ENCODE results near the gene CUL3. TPM values are rescaled to one million over a fixed set of nuclear protein-coding genes. Genes with fewer than 3 reads are reported as not detected.

CUL3 gene
- total RNA-seq, 1 donor from 2014 or later, result 196 TPM

DNA sequence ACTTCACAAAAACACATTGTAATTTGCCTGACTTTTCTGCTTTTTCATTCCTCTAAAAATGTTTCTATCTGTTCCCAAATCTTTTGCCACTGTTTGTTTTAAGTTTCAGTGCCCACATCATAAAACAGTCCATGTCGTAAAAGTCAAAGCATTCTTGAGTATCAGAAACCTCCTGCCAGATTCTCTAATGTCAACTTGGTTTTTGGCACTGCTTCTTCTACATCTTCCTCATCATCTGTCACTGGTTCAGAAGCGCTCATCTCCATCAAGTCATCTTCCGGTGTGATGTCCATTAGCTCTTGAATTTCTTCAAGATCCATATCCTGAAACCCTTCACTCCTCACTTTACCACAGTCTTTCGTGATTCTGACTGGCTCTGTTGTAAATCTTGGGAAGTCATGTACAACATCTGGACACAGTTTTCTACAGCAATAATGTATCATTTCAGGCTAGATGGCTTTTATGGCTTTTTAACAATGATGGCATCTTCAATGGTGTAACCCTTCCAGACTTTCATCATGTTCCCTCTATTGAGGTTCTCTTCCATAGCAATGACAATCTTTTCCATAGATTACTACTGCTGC, 19.6 kb downstream of the CUL3 start:
- Mint-ChIP-seq H3K27me3 (ENCODE audit: insufficient read depth, low read depth) (no peaks in the 10 kb centered on the region), H3K4me1 (peaks cover 3% of the 10 kb centered on the region), H3K9me3 (peaks cover 64% of the 10 kb centered on the region), H3K36me3 (peaks cover 52% of the 10 kb centered on the region), H3K4me3 (no peak overlapping the region), H3K27ac (no peak overlapping the region)
- Histone ChIP-seq H3K9me3 (ENCODE audit: low read depth) (no peaks in the 10 kb centered on the region), H4K20me1 (ENCODE audit: low read depth) (peaks cover 79% of the 10 kb centered on the region), H3K4me3 (no peak overlapping the region), H3K27me3 (no peaks in the 10 kb centered on the region), H2AFZ (replicated peaks) (no peak overlapping the region), H3K4me1 (peaks cover 7% of the 10 kb centered on the region), H3K27ac (no peak overlapping the region), H3K4me2 (no peak overlapping the region), H3F3A (ENCODE audit: low read depth) (no peaks in the 10 kb centered on the region), H3K36me3 (no peaks in the 10 kb centered on the region), H3K9ac (no peak overlapping the region), H3K79me2 (ENCODE audit: low read depth) (peaks cover 100% of the 10 kb centered on the region)
- TF ChIP-seq, protein P1, sequence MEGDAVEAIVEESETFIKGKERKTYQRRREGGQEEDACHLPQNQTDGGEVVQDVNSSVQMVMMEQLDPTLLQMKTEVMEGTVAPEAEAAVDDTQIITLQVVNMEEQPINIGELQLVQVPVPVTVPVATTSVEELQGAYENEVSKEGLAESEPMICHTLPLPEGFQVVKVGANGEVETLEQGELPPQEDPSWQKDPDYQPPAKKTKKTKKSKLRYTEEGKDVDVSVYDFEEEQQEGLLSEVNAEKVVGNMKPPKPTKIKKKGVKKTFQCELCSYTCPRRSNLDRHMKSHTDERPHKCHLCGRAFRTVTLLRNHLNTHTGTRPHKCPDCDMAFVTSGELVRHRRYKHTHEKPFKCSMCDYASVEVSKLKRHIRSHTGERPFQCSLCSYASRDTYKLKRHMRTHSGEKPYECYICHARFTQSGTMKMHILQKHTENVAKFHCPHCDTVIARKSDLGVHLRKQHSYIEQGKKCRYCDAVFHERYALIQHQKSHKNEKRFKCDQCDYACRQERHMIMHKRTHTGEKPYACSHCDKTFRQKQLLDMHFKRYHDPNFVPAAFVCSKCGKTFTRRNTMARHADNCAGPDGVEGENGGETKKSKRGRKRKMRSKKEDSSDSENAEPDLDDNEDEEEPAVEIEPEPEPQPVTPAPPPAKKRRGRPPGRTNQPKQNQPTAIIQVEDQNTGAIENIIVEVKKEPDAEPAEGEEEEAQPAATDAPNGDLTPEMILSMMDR (IDR thresholded peaks at IDR 0.05), result no peak
- no peak for TF ChIP-seq EZH2phosphoT487 (IDR thresholded peaks at IDR 0.05)
- TF ChIP-seq EZH2 (IDR thresholded peaks at IDR 0.05), result no peak
- DNase-seq (ENCODE audit: low spot score), result no peak

DNA sequence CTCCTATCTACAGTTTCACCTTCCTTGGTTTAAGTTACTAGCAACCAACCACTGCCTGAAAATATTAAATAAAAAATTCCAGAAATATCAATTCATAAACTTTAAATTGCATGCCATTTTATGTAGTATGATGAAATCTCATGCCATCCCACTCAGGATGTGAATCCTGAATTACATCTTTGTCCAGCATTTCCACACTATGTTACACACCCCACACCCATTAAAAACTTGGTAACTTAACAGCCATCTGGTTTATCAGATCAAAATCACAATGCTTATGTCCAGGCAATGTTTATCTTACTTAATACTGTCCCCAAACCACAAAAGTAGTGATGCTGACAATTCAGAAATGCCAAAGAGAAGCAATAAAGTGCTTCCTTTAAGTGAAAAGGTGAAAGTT, 21.6 kb downstream of the CUL3 start:
- no peak overlapping the region for H3K9ac ChIP-seq
- H3K79me2 ChIP-seq (ENCODE audit: low read depth), result peaks cover 100% of the 10 kb centered on the region
- H3K4me3 ChIP-seq, result no peak overlapping the region
- Mint-ChIP-seq H3K27ac (no peak overlapping the region), H3K36me3 (peaks cover 41% of the 10 kb centered on the region), H3K4me3 (no peak overlapping the region), H3K27me3 (ENCODE audit: insufficient read depth, low read depth) (no peaks in the 10 kb centered on the region), H3K9me3 (peaks cover 53% of the 10 kb centered on the region), H3K4me1 (no peaks in the 10 kb centered on the region)
- no peaks in the 10 kb centered on the region for H3K27me3 ChIP-seq
- no peak for DNase-seq (ENCODE audit: low spot score)
- no peaks in the 10 kb centered on the region for H3K36me3 ChIP-seq
- no peaks in the 10 kb centered on the region for H3K4me1 ChIP-seq
- H3K27ac ChIP-seq, result no peak overlapping the region
- no peak overlapping the region for H3K4me2 ChIP-seq
- TF ChIP-seq, protein P1 (IDR thresholded peaks at IDR 0.05), result no peak
- TF ChIP-seq EZH2 (IDR thresholded peaks at IDR 0.05), result no peak
- no peak for TF ChIP-seq EZH2phosphoT487 (IDR thresholded peaks at IDR 0.05)
- H2AFZ ChIP-seq (replicated peaks), result no peak overlapping the region
- H3K9me3 ChIP-seq (ENCODE audit: low read depth), result no peaks in the 10 kb centered on the region
- peaks cover 71% of the 10 kb centered on the region for H4K20me1 ChIP-seq (ENCODE audit: low read depth)
- H3F3A ChIP-seq (ENCODE audit: low read depth), result no peaks in the 10 kb centered on the region

DNA sequence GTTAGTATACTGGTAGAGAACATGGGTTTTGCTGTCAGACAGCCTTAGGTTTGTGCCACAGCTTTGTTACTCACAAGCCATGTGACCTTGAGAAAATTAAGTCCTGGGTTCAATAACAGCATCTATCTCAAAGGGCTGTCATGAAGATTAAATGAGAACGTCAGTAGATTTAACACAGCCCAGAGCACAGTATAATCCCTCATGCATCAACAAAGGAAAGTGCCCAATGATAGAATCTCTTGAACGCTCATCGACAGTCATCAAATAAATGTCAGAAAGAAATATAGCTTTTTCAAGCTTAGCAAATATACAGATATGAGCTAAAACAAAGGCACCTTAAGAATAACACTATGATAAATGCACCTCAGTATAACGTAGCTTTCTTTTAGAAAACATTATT, 22.3 kb downstream of the CUL3 start:
- no peaks in the 10 kb centered on the region for H3K4me1 Mint-ChIP-seq
- H3K9me3 Mint-ChIP-seq, result peaks cover 55% of the 10 kb centered on the region

More for the DNA sequence above, 22.3 kb downstream of the CUL3 start:
- no peaks in the 10 kb centered on the region for H3K27me3 ChIP-seq
- no peaks in the 10 kb centered on the region for H3K9me3 ChIP-seq (ENCODE audit: low read depth)
- peaks cover 43% of the 10 kb centered on the region for H3K36me3 Mint-ChIP-seq
- no peaks in the 10 kb centered on the region for H3K27me3 Mint-ChIP-seq (ENCODE audit: insufficient read depth, low read depth)
- no peak for DNase-seq (ENCODE audit: low spot score)
- no peak overlapping the region for H3K27ac ChIP-seq
- no peak overlapping the region for H2AFZ ChIP-seq (replicated peaks)
- no peak overlapping the region for H3K9ac ChIP-seq
- H3K36me3 ChIP-seq, result no peaks in the 10 kb centered on the region
- H3K4me3 ChIP-seq, result no peak overlapping the region
- H3F3A ChIP-seq (ENCODE audit: low read depth), result no peaks in the 10 kb centered on the region
- no peaks in the 10 kb centered on the region for H3K4me1 ChIP-seq
- no peak for TF ChIP-seq EZH2phosphoT487 (IDR thresholded peaks at IDR 0.05)
- TF ChIP-seq, protein P1 (IDR thresholded peaks at IDR 0.05), result no peak
- no peak for TF ChIP-seq EZH2 (IDR thresholded peaks at IDR 0.05)
- H3K4me2 ChIP-seq, result no peak overlapping the region
- no peak overlapping the region for H3K27ac Mint-ChIP-seq
- H3K79me2 ChIP-seq (ENCODE audit: low read depth), result peaks cover 100% of the 10 kb centered on the region
- peaks cover 71% of the 10 kb centered on the region for H4K20me1 ChIP-seq (ENCODE audit: low read depth)
- H3K4me3 Mint-ChIP-seq, result no peak overlapping the region

Measured in neural progenitor cell (in vitro differentiated cells).